Erythroblast (primary cell): ENCODE measurements around the gene ST7L.

Experiments used
- GATA1 ChIP-seq: IDR thresholded peaks from 2 replicates; pipeline ENCODE4 v1.6.1; 2011; ENCODE audit warnings: low read depth, mild to moderate bottlenecking, control low read depth, low read length, moderate library complexity
- POLR2A ChIP-seq: IDR thresholded peaks from 2 replicates; pipeline ENCODE4 v1.6.1; 2011; ENCODE audit warnings: mild to moderate bottlenecking, low read length

DNA sequence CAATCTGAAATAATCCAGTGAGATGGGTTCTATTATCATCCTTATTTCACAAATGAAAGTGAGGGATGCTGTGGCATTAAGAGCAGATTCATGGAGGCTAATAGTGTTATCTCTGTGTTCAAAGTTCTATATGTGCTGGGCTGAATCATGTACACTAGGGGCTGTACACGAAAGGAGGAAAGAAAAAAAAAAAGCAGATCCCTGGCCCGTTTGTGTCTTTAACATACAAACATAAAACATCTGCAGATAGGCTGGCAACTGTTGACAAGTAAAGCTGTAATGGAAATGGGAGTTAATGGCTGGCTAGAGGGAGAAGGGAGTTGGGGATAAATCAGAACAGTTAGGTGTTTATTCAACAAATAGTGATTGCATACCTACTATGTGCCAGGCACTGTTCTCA is 107.0 kb downstream of the ST7L start:
- no peak for TF ChIP-seq POLR2A
- no peak for TF ChIP-seq GATA1
